Psoas muscle (tissue), 8 donors: ENCODE results near the gene KIF6. TPM values are rescaled to one million over a fixed set of nuclear protein-coding genes. Genes with fewer than 3 reads are reported as not detected.

ENCODE experiments used
- ATAC-seq, 4 donors: fragments of 200-7000 bp; cut with Tn5 transposase; one replicate each; pipeline ENCODE4 v1.9.1; 2020; ENCODE audit warnings: moderate library complexity in 3 of 4, mild to moderate bottlenecking in 2 of 4
- DNase-seq, 2 donors: peaks; one replicate each; pipeline ENCODE4 v3.0.0-alpha.2; 2020
- H3K27ac ChIP-seq: fragments of 200-600 bp; one replicate; pipeline ENCODE4 v1.8.0; 2022
- H3K27me3 ChIP-seq, 3 donors: fragments of 200-600 bp in 1 of 3; one replicate each; pipeline versions ENCODE4 v1.6.1 to v1.8.0; 2013 to 2022; ENCODE audit warnings: low read length in 2 of 3, mild to moderate bottlenecking in 2 of 3, moderate library complexity in 1 of 3; ENCODE audit not compliant: insufficient read depth in 3 of 3
- H3K36me3 ChIP-seq, 2 donors: fragments of 200-600 bp in 1 of 2; one replicate each; pipeline versions ENCODE4 v1.6.1 to v1.8.0; 2013 to 2022; ENCODE audit warnings: low read depth in 1 of 2, mild to moderate bottlenecking in 1 of 2, moderate library complexity in 1 of 2; ENCODE audit not compliant: insufficient read depth in 1 of 2
- H3K4me1 ChIP-seq: fragments of 200-600 bp; one replicate; pipeline ENCODE4 v1.8.0; 2022
- H3K4me3 ChIP-seq: fragments of 200-600 bp; one replicate; pipeline ENCODE4 v1.8.0; 2022; ENCODE audit warnings: mild to moderate bottlenecking
- H3K9me3 ChIP-seq: fragments of 200-600 bp; one replicate; pipeline ENCODE4 v1.8.0; 2022
- CTCF ChIP-seq: fragments of 200-600 bp; IDR thresholded peaks from one replicate; pipeline ENCODE4 v1.8.0; 2022; ENCODE audit warnings: antibody characterized with exemption
- WGBS, 3 donors: extraction: QIAGEN DNeasy Blood & Tissue Kit; methylation state at CpG; one replicate each; pipeline versions ENCODE4 v1.1.6 to v1.1.7; 2013; 5-methylcytosine and 5-hydroxymethylcytosine counted together
- intact Hi-C, 2 donors: fragments of 100-400 bp; cut with DNase I; formaldehyde crosslinking; loops; one replicate each; pipeline versions ENCODE4 v1.11.0 to v1.14.2; 2022
- polyA plus RNA-seq, 3 donors: library from polyadenylated mRNA; stranded (reverse); fragments of 200-250 nt; gene quantifications; one replicate each; pipeline ENCODE4 v1.2.3, GENCODE V29; 2013
- total RNA-seq, 4 donors: library from RNA; stranded (reverse); fragmentation: NEBNext Ultra II Directional in 2 of 4; extraction: Animal tissue kit (Norgen Biotek cat#: 25700) in 2 of 4; gene quantifications; one replicate each; pipeline versions ENCODE4 v1.2.1 to v1.2.4, GENCODE V29; 2021 to 2023
- donor health status: healthy with polysubstance abuse.
- donor health status: DM: no; HTN: no; CAD: no; lungs with moderate emphysema.
- donor health status: Bipolar disorder and iron deficiency.
- donor health status: healthy.
- donor health status: DM: yes; HTN: yes; CAD: no.
- donor health status: DM: no; HTN: no; CAD: no.
- donor health status: DM: no; HTN: no; CAD: no.
- donor health status: DM: yes; HTN: yes; CAD: no.

The KIF6 gene
- total and polyA plus RNA-seq, 7 donors: 0.03 to 0.17 (median 0.09) TPM; not detected in 2

- H3K9me3 ChIP-seq: no peaks in the 10 kb centered on the region
- peaks cover 0 to 2% (median 2%) of the 10 kb centered on the region in 3 donors for H3K27me3 ChIP-seq
- intact Hi-C loops: no loop called here
- no peak for DNase-seq
- H3K36me3 ChIP-seq: no peaks in the 10 kb centered on the region
- H3K4me1 ChIP-seq: no peaks in the 10 kb centered on the region
- no peak overlapping the region for H3K4me3 ChIP-seq
- 94 to 100% (median 98%) methylated on average over 3 of the region's 3 CpGs for WGBS, 3 donors
- ATAC-seq: no peak
- H3K27ac ChIP-seq: no peak overlapping the region
- TF ChIP-seq CTCF: no peak
Measured at GRCh38 chr6:39409889-39410288, 315.3 kb downstream of the KIF6 start.

GRCh38 chr6:39407446-39407993 is 317.7 kb downstream of the KIF6 start:
- intact Hi-C loops: no loop called here
- ATAC-seq (no peak), DNase-seq (no peak)
- Histone ChIP-seq H3K27ac (no peak overlapping the region), H3K4me1 (no peaks in the 10 kb centered on the region), H3K9me3 (no peaks in the 10 kb centered on the region), H3K27me3 (peaks cover 0 to 2% (median 2%) of the 10 kb centered on the region in 3 donors), H3K4me3 (no peak overlapping the region), H3K36me3 (no peaks in the 10 kb centered on the region)
- 92 to 97% (median 96%) methylated on average over 1 of the region's 1 CpG for WGBS, 3 donors
- TF ChIP-seq CTCF: no peak

- H3K9me3 ChIP-seq: no peaks in the 10 kb centered on the region
- H3K4me1 ChIP-seq: no peaks in the 10 kb centered on the region
- H3K36me3 ChIP-seq: no peaks in the 10 kb centered on the region
- DNase-seq (no peak), ATAC-seq (no peak)
- H3K4me3 ChIP-seq: no peak overlapping the region
- H3K27me3 ChIP-seq: peaks cover 0 to 2% (median 2%) of the 10 kb centered on the region in 3 donors
- no peak for TF ChIP-seq CTCF
- WGBS, 3 donors: 81 to 88% (median 81%) methylated on average over 1 of the region's 1 CpG
- no peak overlapping the region for H3K27ac ChIP-seq
- intact Hi-C loops: no loop called here
Measured at GRCh38 chr6:39404312-39404711, 320.9 kb downstream of the KIF6 start.

- DNase-seq: no peak
- no peaks in the 10 kb centered on the region for H3K36me3 ChIP-seq
- intact Hi-C loops: no loop called here
- H3K27ac ChIP-seq: no peak overlapping the region
- H3K27me3 ChIP-seq: no peaks in the 10 kb centered on the region
- ATAC-seq: no peak
- no peak overlapping the region for H3K4me3 ChIP-seq
- H3K4me1 ChIP-seq: no peaks in the 10 kb centered on the region
- no peak for TF ChIP-seq CTCF
- no peaks in the 10 kb centered on the region for H3K9me3 ChIP-seq
Measured at GRCh38 chr6:39403304-39403703, 321.9 kb downstream of the KIF6 start.

- TF ChIP-seq CTCF: no peak
- 56 to 66% (median 61%) methylated on average over 7 of the region's 7 CpGs for WGBS, 3 donors
- H3K36me3 ChIP-seq: no peaks in the 10 kb centered on the region
- ATAC-seq: no peak
- H3K4me1 ChIP-seq: no peaks in the 10 kb centered on the region
- DNase-seq: no peak
- H3K4me3 ChIP-seq: no peak overlapping the region
- H3K27me3 ChIP-seq: no peaks in the 10 kb centered on the region
- no peaks in the 10 kb centered on the region for H3K9me3 ChIP-seq
- H3K27ac ChIP-seq: no peak overlapping the region
- intact Hi-C loops: no loop called here
Measured at GRCh38 chr6:39402239-39402751, 322.9 kb downstream of the KIF6 start.
